GM12891 (cell line): Measurements from ENCODE around the gene PROP1.
"Not testable (repeated sequence)": the region's sequence is repeated elsewhere in the genome, so short reads cannot be mapped to it uniquely, and the experiment has no call there.

Experiments used
- DNase-seq: peaks from one replicate; pipeline ENCODE4 v3.0.0; 2011; ENCODE audit warnings: low spot score; ENCODE audit not compliant: insufficient read length
- FAIRE-seq: peaks from 2 replicates; lab custom pipeline; 2011; peaks lifted over from hg19 to GRCh38; lab: Jason Lieb, UNC
- PAX5 ChIP-seq: IDR thresholded peaks from 2 replicates; pipeline ENCODE4 v1.6.1; 2011; ENCODE audit warnings: low read length, moderate library complexity, mild to moderate bottlenecking; ENCODE audit not compliant: insufficient read depth, severe bottlenecking
- POLR2A ChIP-seq: IDR thresholded peaks from 2 replicates; pipeline ENCODE4 v1.6.1; 2011; ENCODE audit warnings: low read depth, low read length, control low read depth
- POLR2AphosphoS5 ChIP-seq: IDR thresholded peaks from 2 replicates; pipeline ENCODE4 v1.6.1; 2011; ENCODE audit warnings: low read depth, low read length, control low read depth
- POU2F2 ChIP-seq: IDR thresholded peaks from 2 replicates; pipeline ENCODE4 v1.6.1; 2011; ENCODE audit warnings: low read depth, mild to moderate bottlenecking, control low read depth, low read length, moderate library complexity
- SPI1 ChIP-seq: IDR thresholded peaks from 2 replicates; pipeline ENCODE4 v1.6.1; 2011; ENCODE audit warnings: low read depth, low read length, control low read depth
- TAF1 ChIP-seq: IDR thresholded peaks from 2 replicates; pipeline ENCODE4 v1.6.1; 2011; ENCODE audit warnings: low read depth, low read length, control low read depth

The PROP1 gene

DNA sequence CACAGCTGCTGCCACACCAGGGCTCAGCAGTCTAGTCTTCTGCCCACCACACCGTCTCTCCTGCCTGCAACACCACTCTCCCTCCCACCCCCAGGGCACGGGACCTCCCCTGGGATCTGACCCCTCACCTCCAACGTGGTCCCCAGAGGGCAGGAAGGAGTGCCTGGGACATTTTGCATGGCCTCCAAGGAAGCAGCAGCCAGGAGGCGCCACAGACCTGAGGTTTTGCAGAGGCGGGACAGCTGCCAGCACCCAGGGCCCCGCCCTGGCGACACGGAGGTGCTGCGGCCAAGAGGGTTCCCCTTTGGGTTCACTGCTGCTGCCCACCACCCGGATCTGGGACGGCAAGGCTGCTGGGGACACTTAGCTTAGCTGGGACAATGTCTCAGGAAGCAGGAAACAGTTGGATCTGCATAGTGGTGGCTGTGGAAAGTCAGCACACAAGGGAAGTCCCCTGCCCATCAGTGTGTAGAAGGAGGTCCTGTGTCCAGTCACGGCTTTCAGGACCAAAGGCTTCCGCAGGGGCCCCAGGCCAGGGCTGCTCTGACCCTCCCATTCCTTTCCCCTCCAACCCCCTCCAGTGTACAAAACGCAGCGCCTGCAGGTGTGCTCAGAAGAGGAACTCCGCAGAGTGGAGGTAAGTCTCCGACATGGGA, 13.8 kb downstream of the PROP1 start:
- DNase-seq = no peak
- FAIRE-seq = no peak
- TF ChIP-seq POLR2A = no peak
- TF ChIP-seq TAF1 = no peak
- no peak for TF ChIP-seq POLR2AphosphoS5
- no peak for TF ChIP-seq POU2F2
- no peak for TF ChIP-seq SPI1
- TF ChIP-seq PAX5 = no peak

DNA sequence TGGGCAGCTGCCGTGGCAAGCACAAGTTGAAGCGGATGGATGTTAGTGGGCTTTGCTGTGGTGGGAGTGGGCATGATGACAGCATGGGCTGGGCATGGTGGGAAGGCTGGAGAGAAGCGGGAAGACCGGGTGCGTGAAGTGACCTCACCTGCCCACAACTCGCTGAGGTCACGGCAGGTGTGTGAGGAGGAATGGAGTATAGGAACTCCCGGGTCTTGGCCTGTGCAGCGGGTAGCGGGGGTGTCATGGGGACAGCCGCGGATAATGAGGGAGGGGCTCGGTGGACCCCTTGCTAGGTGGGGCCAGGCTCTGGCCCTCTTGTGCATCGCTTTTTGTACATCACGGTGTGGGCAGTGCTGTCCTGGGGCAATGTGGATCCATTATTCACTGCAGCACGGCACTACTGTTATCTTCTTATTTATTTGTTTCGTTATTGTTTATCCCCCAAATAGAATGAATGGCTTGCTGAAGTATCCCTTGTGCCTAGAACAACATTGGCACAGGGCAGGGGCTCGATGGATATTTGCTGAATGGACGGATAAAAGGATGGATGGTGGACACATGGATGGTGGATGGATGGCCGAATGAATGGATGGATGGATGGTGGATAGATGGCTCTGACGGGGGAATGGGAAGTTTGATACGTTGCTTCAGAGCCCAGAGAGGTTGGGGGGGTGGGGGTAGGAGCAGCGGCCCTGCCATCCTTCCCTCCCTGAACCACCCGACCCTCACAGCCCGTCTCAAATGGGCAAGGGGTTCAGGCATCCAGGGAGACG, 14.6 kb downstream of the PROP1 start:
- no peak for TF ChIP-seq TAF1
- no peak for TF ChIP-seq POU2F2
- no peak for TF ChIP-seq POLR2A
- TF ChIP-seq SPI1 = no peak
- TF ChIP-seq POLR2AphosphoS5 = no peak
- TF ChIP-seq PAX5 = no peak
- FAIRE-seq (no peak), DNase-seq (no peak)

DNA sequence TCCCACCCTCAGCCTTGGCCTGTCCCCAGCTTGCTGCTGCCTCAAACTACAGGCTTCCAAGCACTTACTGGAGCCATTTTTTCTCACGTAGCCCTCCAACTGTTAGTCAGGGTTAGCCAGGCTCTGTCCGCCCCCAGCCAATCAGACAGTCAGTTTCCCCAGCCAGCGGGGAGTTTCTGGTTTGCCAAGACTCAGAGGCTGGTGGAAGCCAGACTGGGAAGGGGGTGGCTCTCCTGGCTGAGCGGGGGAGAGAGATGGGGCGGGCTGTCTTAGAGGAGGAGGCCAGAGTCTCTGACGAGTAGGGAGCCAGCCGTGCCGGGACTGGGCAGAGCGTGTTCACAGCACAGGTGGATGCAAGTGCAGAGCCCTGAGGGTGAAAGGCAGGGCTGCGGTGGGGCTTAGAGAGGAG, 15.3 kb downstream of the PROP1 start:
- FAIRE-seq = no peak
- no peak for DNase-seq
- TF ChIP-seq POLR2A (no peak), POLR2AphosphoS5 (no peak), SPI1 (no peak), PAX5 (no peak), TAF1 (no peak), POU2F2 (no peak)

DNA sequence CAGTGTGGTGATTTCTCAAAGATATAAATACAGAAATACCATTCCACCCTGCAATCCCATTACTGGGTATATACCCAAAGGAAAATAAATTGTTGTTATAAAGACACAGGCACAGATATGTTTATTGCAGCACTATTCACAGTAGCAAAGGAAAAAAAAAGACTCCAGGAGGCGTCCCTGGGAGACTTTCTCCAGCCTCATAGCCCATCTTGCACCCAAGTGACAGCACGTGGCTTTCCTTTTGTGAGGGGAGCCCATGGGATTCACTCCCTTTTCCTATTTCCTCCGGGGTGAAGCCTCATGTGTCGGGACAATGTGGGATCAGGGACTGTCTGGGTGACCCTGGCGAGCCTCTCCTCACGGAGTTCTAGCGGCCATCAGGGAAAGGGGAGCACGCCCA, 18.4 kb downstream of the PROP1 start:
- FAIRE-seq, DNase-seq: not testable (repeated sequence)

DNA sequence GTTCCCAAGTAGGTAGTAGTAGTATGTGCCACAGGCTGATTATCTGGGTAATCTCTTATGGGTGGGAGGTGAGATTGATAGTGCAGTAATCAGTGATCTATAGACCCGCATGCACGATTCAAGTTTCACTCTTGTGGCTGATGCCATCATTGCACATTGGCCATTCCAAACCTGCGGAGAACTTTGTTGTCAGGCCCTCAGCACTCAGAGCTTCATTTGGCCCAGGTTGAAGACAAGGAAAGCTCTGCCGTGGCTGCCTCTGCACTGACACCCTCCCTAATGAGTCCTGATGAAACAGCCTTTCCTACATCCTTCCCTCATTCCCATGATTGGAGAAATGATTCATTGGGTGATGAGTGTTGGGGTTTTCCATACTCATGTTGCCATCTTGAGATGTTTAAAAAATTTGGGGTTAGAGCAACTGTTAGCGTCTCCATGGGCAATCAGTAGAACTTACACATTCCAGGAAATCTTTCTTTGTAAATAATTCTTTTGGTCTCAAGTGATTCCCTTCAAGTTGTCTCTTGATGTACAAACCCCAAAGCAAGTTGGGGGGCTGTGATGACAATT, 22.9 kb downstream of the PROP1 start:
- no peak for DNase-seq
- TF ChIP-seq PAX5 = no peak
- TF ChIP-seq POU2F2 = no peak
- no peak for TF ChIP-seq POLR2AphosphoS5
- no peak for TF ChIP-seq TAF1
- TF ChIP-seq POLR2A = no peak
- TF ChIP-seq SPI1 = no peak
- FAIRE-seq = no peak

DNA sequence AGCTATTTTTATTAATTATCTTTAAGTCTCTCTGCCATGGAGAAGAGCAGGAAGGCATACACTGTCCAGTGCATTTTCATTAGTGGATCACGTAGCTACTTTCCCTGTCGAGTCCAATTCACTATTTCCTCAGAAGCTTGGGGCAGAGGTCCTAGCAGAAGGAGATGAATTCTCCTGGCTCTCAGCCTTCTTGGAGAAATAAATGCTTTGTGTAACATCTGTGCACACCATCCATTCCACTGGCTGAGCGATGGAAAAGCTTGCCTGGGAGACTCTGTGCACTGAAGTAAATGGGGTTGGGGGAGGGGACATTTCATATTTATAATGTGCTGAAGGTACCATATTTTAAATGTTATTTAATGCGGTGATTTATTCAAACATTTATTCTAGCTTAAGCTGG, 23.4 kb downstream of the PROP1 start:
- FAIRE-seq (no peak), DNase-seq (no peak)
- no peak for TF ChIP-seq PAX5
- TF ChIP-seq POU2F2 = no peak
- TF ChIP-seq POLR2A = no peak
- TF ChIP-seq POLR2AphosphoS5 = no peak
- no peak for TF ChIP-seq SPI1
- no peak for TF ChIP-seq TAF1

DNA sequence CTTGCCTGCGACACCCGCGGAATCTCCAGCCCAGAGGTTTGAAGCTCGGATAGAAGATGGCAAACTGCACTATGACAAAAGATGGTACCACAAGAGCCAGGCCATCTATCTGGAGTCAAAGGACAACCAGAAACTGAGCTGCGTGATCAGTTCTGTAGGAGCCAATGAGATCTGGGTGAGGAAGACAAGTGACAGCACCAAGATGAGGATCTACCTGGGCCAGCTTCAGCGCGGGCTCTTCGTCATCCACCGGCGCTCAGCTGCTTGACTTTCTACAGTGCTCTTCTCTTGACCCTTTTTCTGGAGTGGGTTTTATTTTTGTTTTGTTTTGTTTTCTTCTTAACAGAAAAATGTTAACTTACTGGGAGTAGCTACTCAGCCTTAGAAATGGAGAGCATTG, 24.0 kb downstream of the PROP1 start:
- not testable (repeated sequence) for DNase-seq, FAIRE-seq

DNA sequence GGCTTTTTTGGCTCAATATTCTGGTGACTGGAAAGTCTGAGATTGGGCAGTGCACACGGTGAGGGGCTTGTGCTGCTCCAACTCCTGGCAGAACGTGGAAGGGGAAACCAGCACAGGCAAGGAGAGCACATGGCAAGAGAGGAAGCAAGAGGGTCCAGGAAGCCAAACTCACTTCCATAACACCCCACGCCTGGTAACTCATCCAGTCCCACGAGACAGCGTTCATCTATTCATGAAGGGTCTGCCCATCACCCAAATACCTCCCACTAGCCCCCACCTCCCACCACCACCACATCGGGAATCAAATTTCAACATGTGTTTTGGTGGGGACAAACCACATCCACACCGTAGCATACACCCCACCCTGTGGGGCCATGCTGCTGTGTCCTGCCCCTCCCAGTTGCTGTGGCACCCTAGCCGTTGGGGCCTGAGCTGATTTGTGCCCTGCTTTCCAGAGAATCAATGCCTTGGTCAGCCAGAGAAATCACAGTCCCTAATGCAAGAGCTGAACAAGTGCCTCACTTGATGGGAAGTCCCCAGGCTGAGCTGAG, 27.3 kb downstream of the PROP1 start:
- no peak for FAIRE-seq
- no peak for DNase-seq

DNA sequence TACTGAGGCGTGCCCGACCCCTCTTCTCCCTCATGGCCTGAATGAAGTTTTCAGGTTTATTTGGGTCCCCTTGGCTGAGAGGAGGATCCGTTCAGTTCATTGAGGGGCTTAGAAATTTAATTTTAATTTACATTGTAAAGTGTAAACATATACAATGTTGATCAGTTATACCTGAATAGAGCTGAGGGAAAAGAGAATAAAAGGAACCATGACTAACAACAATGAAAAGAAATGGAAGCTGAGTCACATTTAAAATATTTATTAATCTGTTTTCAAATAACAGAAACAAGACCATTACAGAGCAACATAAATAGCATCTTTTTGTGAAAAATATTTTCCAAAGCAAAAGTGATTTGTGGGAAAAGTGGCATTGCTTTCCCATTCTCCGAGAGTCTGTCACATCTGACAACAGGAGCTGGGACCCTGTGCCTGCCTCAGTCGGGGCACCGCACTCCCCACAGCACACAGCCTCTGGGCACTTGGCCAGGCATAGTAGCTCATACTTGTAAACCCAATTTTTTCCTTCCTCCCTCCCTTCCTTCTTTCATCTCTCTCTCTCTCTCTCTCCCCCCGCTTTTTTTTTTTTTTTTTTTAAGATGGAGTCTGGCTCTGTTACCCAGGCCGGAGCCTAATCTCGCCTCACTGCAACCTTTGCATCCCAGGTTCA, 28.7 kb downstream of the PROP1 start:
- DNase-seq = no peak
- FAIRE-seq = no peak
- TF ChIP-seq POU2F2 = no peak
- TF ChIP-seq PAX5 = no peak
- TF ChIP-seq SPI1 = no peak
- TF ChIP-seq POLR2AphosphoS5 = no peak
- TF ChIP-seq POLR2A = no peak
- TF ChIP-seq TAF1 = no peak

More for the DNA sequence above, 27.3 kb downstream of the PROP1 start:
- TF ChIP-seq POLR2A (no peak), TAF1 (no peak), SPI1 (no peak), PAX5 (no peak), POU2F2 (no peak), POLR2AphosphoS5 (no peak)

DNA sequence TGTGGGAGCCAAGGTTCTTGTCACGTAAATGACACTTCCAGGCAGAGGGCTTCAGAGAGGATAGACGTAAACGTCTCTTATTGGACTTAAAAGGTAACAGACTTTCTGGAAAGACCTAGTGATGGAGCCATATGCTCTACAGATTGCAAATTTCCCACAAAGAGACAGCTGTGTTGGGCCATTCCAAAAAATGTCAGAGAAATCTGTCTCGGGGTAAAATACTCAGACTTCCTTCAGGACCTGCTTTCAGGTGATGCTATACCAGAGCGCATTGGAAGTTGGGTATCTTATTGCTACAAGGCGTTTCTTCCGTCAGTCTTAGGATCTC, 29.2 kb downstream of the PROP1 start:
- no peak for DNase-seq
- TF ChIP-seq POLR2AphosphoS5 = no peak
- no peak for TF ChIP-seq TAF1
- TF ChIP-seq SPI1 = no peak
- no peak for TF ChIP-seq PAX5
- no peak for TF ChIP-seq POU2F2
- no peak for FAIRE-seq
